CD4-positive, alpha-beta T cell treated with Interleukin-17A for 1 hour (primary cell): ENCODE measurements around the gene FBXO44.

ENCODE experiments used
- DNase-seq: peaks from one replicate; pipeline ENCODE4 v3.0.0-alpha.2; 2020

FBXO44 gene

DNA sequence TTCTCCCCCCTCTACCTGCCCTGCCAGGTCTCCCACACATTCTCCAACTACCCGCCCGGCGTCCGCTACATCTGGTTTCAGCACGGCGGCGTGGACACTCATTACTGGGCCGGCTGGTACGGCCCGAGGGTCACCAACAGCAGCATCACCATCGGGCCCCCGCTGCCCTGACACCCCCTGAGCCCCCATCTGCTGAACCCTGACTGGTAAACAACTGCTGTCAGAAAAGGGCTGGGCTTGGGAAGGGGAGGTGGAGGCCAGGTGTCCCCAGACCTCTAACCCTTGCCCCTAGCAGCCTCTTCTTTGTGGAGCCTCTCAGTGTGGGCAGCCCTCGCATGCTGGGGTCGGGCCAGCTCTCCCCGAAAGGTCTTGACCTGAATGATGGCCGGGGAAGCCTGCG, 6.4 kb downstream of the FBXO44 start:
- DNase-seq: no peak

DNA sequence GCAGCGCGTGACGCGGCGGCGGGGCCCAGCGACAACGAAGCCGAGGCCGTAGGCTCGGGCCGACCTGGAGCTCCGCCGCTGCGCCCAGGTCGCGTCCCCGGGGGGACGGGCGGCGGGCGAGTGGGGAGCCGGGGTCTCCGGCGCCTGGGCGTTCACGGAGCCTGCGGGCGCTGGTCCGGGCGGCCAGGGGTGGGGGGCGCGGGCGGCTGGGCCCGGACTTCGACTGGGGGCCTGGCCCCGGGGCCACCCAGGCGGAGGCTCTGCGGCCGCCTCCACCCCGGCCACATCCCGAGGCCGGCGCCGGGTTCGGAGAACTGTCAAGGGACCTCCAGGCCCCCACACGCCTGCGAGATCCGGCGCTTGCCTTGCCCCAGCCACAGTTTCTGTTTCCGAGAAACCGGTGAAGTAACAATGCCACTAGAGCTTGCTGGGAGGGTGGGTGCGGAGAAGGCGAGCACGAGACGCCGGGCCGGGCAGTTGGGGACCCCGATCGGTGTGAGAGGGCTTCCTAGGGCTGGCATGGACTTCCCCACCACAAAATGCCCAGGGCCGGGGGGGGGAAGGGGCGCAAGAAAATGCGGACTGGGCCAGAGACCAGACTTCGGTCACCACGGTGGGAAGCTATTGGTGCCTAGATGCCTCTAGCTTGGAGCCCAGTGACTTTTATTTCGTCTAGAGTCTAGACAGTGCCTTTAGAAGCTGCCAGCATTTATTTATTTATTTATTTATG, 9.8 kb downstream of the FBXO44 start:
- peak; percentile 61 for DNase-seq

DNA sequence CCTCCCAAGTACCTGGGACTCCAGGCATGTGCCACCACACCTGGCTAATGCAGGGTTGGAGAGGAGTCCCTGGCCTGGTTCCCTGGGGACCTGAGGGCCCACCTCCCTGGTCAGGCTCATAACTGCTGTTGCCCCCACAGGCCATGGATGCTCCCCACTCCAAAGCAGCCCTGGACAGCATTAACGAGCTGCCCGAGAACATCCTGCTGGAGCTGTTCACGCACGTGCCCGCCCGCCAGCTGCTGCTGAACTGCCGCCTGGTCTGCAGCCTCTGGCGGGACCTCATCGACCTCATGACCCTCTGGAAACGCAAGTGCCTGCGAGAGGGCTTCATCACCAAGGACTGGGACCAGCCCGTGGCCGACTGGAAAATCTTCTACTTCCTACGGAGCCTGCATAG, 13.8 kb downstream of the FBXO44 start:
- no peak for DNase-seq

DNA sequence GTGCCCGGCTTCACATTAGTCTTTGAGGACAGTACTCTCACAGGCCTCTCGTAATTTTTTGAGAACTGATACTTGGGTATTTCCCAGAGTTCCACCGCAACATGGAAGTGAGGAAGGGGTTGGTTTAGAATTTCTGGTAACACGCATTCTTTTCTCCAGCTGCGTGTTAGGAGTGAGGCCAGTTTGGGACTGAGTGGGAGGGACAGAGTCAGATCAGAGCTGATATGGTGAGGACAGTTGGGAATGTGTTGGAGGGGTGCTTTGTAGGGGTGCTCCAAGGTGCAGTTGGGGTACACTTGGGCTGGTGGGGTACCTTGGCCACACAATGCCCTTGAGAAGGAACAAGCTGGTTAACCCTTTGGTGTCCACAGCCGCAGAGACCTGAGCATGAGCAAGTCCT, 16.1 kb downstream of the FBXO44 start:
- DNase-seq: no peak

DNA sequence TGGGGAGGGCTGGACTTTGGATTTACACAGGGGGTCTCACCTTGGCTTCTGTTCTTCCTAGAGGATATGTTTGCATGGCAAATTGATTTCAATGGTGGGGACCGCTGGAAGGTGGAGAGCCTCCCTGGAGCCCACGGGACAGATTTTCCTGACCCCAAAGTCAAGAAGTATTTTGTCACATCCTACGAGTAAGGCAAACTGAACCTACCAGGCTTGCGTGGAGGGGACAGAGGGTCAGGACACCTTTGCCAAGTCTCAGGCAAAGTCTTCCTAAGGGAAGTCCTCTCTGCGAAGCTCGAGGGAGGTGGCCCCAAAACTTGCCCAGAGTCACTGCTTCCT, 16.5 kb downstream of the FBXO44 start:
- DNase-seq: no peak

DNA sequence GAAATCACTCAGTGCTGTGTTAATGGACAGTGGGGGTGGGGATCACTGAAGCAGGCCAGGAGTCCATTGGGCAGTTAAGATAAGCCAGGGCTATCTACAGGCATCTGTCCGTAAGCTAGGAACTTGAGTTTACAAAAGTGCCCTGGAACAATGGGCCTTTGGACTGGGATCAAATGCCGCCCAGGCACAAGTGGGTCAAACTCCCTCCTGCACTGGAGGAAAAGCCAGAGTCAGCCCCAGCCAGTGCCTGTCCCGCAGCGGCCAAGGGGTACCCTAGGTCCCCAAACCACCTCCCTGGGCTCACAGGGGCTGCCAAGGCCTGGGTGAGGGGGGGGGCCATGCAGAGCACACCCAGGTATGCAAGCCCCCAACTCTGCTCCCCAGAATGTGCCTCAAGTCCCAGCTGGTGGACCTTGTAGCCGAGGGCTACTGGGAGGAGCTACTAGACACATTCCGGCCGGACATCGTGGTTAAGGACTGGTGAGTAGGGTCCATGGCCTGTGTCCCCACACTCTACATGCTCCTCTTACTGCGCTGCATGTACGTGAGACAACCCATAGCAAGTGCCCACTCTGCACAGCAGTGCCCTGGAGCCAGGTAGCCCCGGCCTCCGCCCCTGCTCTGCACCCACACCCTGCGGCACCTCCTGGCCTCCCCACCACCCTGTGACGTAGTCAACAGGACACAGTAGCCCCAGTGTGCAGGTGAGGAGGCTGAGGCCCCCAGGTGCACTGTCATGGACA, 17.0 kb downstream of the FBXO44 start:
- DNase-seq: no peak

DNA sequence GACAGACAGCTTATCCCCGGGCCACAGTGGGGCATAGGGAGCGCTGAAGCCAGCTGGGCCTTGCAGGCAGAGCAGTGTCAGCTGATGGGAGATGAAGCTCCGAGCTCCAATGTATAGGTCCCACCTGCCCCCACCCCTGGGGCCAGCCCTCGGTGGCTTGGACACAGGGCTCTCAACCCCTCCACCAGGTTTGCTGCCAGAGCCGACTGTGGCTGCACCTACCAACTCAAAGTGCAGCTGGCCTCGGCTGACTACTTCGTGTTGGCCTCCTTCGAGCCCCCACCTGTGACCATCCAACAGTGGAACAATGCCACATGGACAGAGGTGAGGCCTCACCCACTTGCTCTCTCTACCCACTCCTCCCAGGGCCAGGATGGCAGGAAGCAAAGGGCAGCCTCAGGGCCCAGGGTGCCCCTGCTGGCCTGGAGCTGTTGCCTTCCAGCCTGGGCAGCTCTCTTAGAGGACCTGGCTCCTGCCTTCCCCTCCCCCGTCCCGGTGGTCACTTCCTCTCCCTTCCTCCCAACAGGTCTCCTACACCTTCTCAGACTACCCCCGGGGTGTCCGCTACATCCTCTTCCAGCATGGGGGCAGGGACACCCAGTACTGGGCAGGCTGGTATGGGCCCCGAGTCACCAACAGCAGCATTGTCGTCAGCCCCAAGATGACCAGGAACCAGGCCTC, 18.6 kb downstream of the FBXO44 start:
- no peak for DNase-seq

DNA sequence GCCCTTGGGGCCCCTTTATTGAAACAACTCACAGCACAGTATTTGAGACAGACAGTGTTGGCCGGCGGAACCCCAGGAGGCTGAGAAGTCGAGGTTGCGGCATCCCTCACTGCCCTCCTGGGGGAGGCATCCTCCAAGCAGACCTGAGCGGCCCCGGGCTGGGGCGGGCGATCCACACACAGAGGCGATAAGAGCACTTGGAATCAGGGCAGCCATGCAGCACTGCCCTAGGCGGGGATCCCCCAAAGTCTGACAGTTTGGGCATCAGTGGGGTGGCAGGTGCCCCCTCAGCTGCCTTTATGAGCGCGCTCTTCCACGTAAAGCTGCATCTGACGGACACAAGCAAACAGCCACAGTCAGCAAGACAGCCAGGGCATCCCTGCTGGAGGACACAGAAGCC, 19.8 kb downstream of the FBXO44 start:
- DNase-seq: no peak

DNA sequence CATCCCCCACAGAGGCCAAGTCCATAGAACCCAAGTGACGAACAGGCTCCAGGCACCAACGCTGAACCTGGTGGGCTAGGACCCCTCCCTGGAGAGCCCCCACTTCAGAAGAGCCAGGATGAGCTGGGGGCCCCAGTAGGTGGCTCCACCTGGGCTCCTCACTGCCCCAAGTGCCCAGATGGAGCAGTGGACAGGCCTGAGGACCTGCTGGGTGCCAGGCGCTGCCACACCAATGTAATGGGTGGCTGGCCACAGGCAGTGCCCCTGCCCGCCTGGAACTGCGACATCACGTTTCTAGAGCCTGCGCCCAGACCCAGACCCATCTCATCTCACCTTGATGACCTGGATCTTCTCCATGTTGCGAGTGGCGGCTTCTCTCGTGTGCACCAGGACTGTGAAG, 20.6 kb downstream of the FBXO44 start:
- DNase-seq: no peak

DNA sequence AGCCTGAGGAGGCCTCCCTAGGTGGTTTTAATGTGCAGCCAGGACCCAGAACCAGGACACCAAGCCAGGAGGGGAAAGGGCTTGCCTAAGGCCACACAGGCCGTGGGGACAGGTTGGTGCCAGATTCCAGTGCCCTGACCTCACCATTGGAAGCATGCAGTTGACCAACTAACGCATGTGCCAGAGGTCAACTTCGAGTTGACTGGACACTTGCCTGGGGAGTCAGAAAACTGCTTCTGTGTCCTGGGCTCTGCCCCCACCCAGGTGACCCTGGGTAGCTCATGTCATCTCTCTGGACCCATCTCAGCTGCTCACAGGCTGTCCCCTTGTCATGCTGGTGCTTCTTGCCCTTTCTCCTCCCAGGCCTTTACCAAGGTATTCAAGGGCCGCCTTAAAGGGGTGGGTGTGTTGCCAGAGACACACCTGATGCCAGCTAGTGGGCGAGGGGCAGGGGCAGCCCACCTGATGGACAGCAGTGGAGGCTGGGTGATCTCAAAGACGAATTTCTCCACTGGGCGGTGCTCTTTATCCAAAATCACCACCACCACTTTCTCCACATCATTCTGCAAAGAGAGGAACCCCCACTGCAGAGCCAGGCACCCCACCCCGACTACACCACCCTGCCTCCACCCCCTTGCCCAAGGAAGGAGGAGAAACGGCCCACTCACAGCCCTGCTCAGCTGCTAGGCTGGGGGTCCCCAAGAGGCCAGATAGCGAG, 21.9 kb downstream of the FBXO44 start:
- DNase-seq: no peak

DNA sequence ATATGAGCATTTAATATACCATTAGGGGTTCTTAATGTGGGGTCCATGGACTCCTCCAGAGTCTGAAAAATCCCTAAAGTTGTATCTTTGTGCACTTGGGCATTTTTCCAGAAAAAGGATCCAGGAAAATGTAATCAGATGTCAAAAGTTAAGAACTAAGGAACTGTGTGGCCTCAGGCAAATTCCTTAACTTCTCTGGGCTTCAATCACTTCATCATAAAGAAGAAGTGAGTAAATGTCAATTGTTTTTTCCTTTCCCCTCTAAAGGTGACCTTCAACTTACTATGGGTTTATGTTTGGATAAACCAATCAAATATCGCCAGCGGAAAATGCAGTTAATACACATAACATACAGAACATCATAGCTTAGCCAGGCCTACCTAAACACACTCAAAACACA, 23.8 kb downstream of the FBXO44 start:
- DNase-seq: no peak

DNA sequence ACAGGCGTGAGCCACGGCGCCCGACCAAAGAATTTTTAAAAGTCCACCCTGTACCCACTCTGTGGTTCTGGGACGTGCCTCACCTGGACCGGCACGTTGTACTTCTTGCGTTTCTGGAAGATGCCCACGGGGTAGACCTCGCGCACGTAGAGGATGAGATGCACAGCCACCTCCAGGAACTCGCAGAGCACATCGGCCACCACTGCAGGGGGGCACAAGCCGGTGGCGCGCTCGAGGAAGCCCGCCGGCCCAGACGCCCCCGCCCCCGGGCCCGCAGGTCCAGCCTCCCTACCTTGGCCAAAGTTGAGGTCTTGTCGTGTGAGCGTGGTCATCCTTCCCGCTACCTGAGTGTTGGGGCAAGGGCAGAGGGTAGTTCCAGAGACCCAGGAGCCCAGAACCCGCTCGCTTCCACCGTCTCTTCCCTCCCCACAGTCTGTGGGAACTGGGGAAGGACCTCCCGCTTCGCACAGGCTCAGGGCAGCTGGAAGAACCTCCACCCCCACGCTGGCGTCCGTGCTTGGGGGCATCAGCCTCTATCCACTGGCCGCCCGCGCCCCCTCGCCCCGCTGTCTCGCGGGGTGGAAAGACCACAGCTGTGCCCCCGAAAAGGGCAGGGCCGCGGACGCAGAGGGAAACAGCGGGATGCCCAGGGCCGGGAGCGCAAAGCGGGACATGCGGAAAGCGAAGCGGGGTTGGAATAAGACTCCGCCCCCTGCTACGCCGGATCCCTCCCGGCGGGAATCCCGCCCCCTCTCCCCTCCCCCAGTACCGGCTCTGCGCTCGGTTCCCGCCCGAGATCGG, 25.8 kb downstream of the FBXO44 start:
- no peak for DNase-seq

DNA sequence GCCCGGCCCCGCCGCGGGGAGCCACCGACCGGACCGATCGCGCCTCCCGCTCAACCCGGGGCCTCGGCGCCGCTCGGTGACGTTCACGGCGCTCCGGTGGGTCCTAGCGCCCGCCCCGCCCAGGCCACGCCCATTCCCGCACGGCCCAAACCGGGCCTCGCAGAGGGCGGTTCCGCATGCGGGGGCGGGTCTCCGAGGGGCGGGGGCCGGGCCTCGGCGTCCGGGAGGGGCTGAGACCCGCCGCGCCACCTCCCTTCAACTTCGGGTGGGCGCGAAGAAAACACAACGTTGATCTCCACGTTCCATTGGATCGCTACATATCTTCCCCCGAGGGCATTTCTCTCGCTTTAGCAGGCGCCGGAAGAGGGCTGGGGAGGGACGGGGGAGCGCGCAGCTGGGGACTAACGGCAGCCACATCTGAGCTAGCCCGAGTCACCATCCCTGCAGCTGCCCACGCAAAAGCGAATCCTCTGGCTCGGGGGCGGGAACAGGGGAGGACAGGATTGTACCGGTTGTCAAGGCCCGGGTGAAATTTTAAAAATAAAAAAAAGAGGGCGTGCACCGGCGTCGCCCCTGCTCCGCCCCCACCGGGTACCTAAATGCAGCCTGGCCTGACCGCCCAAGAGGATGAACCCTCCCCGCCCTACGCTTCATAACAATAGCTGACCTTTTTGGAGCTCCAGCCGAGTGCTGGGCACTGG, 26.5 kb downstream of the FBXO44 start, which contains the start of gene MAD2L2:
TSS of gene MAD2L2 (minus strand) at position 78 of the 701 bp plus-strand sequence. CDS start 547 bp downstream, outside the sequence.
- peak; percentile 90 for DNase-seq

DNA sequence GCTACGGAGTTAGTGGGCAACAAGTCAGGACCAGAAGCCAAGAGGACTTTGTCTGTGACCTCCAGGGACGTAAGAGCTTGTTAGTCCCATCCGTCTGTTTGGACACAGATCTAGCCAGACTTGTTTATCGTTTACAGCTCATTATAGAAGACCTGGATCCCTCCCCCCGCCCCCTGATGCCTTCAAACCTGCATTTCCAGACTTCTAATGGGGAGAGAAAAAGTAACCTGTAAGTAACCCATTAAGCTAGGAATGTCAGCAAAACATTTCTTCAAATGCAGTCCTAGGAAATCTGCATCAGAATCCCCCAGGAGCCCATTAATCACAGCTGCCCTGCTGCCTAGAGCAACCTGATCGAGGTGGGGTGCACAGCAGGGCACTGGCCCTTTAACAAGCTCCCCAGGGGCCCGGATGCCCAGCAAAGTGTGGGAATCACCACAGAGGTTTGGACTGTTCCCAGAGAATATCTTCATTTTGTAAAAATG, 27.7 kb downstream of the FBXO44 start:
- DNase-seq: no peak

DNA sequence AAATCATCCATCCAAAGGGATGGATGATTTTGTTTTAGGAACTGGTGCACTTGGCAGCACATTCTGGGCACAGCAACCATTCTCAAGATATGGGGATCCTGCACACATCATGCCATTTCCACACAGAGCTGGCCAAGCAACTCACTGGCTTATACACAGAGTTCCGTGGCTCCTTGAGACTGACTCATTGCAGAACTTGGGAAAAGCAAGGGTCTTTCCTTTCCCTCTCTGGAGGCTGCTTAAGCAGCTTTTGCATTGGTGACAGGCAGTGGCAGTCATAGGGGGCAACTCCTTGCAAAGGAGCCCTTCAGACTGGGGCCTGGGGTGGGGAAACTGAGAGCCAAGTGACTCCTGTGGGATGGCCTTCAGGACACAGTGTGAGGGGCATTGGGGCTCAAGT, 28.1 kb downstream of the FBXO44 start:
- no peak for DNase-seq

DNA sequence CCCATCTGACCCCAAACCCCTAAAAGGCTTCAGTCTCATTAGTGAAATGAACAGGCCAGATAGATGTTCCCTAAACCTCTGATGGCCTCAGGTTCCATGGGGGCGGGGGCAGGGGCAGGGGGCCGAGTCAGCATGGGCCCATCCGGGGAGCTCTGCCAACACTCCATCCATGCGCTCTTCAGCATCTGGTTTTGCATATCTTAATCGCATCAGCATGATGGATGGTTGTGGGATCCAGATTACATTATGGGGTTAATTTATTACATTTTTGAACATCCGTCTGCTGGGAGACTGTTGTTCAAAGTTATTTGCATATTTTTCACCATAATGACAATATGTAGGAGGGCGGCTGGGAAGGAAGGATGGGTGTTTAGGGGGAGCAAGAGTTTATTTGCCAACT, 29.4 kb downstream of the FBXO44 start:
- DNase-seq: no peak

DNA sequence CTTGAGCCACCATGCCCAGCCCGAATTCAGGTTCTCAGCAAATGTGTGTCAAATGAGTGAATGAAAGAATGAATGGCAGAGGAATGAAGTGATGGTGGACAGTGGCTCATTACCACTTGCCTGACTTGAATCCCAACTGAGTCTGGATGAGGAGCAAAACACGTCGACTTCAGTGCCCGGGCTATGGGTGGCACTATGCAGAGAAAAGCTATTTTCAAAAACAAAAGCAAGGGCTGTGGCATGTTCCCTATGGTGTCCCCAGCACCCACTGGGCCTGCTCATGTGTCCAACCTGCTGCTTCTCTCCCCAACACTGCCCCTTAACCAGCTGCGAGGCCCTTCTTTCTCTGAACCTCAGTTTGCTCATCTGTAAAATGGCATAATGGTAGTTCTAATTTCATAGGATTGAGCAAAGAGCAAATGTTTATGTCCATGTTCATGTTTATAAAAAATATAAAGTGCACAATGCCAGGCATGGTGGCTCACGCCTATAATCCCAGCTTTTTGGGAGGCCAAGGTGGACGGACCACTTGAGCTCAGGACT, 30.6 kb downstream of the FBXO44 start:
- no peak for DNase-seq

DNA sequence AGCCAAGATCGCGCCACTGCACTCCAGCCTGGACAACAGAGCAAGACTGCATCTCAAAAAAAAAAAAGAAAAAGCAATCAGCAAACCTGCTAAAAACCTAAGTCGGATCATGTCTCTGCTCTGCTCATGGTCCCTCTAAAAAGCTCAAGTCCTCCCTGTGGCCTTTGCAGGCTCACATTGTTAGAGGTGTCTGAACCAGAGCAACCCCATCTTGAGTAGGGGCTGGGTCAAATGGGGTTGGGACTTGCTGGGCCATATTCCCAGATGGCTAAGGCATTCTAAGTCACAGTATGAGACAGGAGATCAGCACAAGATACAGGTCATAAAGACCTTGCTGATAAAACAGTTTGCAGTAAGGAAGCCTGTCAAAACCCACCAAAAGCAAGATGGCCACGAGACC, 33.8 kb downstream of the FBXO44 start:
- no peak for DNase-seq

DNA sequence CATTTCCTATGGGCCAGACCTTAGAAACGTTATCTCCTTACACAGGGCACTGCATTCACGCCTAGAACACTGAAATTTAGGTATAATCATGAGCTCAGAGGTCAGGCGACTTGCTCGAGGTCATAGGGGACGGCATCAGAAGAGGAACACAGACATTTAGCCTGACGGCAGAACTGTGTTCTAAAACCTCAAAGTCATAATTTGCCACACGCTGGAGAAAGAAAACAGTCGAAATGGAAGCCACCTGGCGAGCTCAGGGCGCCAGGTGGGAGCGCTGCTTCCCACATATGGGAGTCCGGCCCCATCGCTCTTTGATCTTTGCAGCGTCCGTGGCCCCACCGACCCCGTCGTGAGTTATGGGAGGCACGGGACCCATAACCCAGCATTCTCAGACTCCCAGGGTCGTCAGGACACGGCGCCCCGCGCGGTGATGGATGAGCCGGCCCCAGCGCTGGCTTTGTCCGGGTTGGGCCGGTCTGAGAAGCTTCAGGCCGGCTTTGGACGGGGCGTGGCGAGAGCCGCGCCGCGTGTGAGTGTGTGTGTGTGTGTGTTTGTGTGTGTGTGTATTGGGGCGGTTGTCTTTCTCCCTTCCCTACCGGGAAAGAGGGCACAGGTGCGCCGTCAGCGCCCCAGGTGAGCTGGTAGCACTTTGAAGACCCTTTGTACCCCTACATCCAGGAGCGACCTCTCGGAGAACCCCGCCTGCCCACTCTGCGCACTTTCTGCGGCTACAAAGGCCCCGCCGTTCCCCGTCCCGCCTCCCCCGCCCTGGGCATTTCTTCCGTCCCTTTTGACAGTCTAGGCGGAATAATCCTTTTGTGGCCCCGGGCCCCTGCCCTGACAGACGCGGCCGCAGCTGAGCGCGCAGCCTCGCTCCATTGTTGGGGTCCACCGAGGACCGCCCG, 36.0 kb downstream of the FBXO44 start:
- no peak for DNase-seq

DNA sequence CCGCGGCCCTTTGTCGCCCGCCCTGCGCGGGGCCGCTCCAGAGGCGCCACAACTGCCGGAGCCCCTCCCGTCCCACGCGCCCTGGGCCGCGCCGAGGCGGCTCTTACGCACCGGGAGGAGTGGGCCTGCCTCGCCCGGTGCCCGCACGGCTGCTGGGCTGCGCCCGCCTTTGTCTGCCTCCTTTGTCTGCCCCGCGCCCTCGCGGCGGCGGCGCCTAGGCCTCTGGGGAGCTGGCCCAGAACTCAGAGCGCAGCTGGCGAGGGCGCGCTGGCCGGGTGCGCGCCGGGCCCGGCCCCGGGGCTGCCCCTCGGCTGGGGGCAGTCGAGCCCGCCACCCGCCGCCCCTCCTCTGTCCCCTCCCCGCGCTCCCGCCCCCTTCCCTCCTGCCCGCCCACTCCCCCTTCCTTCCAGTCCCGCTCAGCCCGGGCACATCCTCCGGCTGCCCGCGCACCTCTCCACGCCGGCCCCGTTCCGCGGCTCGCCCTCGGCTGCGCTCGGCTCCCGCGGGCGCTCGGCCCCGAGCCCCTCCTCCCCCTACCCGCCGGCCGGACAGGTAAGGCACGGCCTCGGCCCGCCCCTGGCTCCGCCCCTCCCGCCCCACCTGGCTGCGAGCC, 36.7 kb downstream of the FBXO44 start, which contains the start of gene DRAXIN:
TSS of gene DRAXIN (plus strand) at position 409 of the 613 bp plus-strand sequence. CDS start 14,549 bp downstream, outside the sequence.
- DNase-seq: no peak
